ENCODE data around the gene EP400.

Gene EP400

DNA sequence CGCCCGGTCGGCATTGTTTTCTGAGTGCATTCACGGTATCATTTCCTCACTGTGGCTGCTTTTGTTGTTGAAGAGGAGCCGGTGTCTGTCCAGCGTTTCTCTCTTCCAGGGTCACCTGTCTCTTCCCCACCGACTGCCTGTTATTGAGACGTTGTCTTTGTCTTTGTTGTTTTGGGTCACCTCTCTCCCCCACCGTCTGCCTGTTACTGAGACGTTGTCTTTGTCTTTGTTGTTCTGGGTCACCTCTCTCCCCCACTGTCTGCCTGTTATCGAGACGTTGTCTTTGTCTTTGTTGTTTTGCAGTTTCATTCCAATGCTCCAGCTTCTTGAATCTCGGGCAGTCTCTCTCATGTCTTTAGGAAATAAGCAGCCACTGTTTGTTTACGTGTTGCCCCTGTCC lies 124.5 kb downstream of the EP400 start:
- DNase-seq (ENCODE audit: low spot score): no peak
- ChIA-PET CTCF (no interaction called here), POLR2A (ENCODE audit: low non-redundant PET) (no interaction called here)
- H3K27ac ChIP-seq: no peak overlapping the region
- TF ChIP-seq, protein P1, sequence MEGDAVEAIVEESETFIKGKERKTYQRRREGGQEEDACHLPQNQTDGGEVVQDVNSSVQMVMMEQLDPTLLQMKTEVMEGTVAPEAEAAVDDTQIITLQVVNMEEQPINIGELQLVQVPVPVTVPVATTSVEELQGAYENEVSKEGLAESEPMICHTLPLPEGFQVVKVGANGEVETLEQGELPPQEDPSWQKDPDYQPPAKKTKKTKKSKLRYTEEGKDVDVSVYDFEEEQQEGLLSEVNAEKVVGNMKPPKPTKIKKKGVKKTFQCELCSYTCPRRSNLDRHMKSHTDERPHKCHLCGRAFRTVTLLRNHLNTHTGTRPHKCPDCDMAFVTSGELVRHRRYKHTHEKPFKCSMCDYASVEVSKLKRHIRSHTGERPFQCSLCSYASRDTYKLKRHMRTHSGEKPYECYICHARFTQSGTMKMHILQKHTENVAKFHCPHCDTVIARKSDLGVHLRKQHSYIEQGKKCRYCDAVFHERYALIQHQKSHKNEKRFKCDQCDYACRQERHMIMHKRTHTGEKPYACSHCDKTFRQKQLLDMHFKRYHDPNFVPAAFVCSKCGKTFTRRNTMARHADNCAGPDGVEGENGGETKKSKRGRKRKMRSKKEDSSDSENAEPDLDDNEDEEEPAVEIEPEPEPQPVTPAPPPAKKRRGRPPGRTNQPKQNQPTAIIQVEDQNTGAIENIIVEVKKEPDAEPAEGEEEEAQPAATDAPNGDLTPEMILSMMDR (conservative IDR thresholded peaks at IDR 0.05; ENCODE audit: low read depth): no peak

DNA sequence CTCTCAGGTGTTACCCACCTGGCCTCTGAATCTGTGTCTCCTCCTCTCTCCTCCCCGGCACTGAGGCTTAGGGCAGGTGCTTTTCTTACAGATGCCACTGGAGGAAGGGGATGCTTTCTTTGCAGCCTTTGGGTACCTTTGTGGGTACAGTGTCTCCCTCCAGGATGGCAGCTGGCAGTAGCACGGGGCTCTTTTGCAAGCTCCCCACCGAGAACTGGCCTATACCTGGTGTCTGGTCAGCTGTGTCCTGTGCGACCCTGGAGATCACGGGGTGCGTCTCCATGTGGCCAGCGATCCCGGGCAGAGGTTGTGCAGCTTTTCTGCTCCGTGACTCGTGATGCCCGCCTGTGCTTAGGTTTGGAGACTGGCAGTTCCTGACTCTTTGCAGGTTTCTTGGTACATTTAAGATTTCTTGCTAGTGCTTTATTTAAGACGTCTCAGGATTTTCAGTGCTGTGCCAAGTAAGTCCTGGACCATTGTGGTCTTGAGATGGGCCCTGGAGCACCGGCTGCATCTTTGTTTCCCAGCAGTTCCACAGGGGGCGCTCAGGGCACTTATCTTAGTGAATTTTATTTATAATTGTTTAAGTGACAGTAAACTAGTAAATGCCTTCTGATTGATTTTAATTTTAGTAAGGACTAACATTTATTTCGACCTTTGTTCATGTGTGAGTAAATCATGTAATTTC lies 125.4 kb downstream of the EP400 start:
- no peak overlapping the region for H3K27ac ChIP-seq
- POLR2A ChIA-PET (ENCODE audit: low non-redundant PET): no interaction called here
- TF ChIP-seq, protein P1 (conservative IDR thresholded peaks at IDR 0.05; ENCODE audit: low read depth): 0 out of 2 replicates have a peak, but pooled peaks have one; percentile 10
- CTCF ChIA-PET: no interaction called here
- DNase-seq (ENCODE audit: low spot score): no peak

DNA sequence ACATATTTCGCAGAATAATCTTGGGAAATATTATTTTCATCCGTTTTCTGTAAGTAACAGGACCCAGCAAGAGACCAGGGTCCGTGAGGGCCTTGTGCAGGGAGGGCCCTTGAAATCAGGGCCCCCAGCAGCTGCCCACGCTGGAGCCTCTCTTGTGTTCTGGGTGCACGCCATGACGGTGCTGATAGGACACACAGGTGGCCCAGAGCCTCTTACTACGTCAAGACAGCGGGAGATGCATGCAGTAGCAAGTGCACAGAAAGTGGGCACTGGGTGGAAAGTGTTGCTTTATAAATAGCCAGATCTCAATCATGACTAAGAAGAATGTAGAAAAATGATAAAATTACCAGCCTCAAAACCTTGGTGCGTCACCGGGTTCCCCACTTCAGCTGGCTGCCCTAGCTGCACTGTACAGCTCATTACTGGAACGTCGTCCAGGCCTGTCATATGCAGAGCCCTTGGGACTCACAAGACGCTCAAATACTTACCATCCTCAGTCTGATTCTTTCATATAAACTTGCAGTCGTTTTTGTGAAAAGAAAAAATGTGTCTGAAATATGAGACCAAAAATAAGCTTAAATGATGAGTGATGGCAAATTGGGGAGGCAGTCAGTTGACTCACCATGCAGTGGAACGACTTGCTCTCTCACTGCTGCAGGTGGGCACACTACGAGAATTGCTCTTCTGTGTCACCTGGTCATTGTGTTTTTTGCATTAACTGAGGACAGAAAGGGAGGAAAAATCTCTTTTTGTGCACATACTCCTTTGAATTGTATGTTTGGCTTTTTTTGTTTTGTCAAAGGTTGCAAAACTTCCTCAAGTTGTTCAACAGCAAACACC lies 126.2 kb downstream of the EP400 start:
- ChIA-PET POLR2A (ENCODE audit: low non-redundant PET) (no interaction called here), CTCF (interaction anchor here (0.5 kb wide), 1 partner anchor 12 kb away, joined by 3 read pairs; no protein-coding TSS in a partner anchor)
- TF ChIP-seq, protein P1 (conservative IDR thresholded peaks at IDR 0.05; ENCODE audit: low read depth): no peak
- H3K27ac ChIP-seq: no peak overlapping the region
- no peak for DNase-seq (ENCODE audit: low spot score)

DNA sequence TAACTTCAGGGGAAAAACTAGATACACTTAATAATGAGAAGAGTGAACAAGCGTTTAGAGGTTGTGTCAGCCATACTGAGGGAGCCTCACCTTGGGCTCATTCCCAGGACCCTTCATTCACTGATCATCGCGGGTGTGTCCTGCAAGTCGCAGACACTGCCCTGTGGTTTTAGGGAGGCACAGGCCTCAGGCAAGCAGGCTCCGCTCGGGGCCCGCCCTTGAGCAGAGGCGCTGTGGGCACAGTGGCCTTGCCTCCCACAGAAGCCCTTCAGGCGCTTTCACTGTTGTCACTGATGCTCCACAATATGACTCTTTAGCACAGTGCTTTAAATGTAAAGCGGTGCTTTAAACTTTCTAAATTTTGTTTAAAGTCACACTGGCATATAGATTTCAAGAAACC lies 127.0 kb downstream of the EP400 start:
- ChIA-PET CTCF (interaction anchor here (0.8 kb wide), 1 partner anchor 401 kb away, joined by 3 read pairs; no protein-coding TSS in a partner anchor), POLR2A (ENCODE audit: low non-redundant PET) (no interaction called here)
- no peak for DNase-seq (ENCODE audit: low spot score)
- TF ChIP-seq, protein P1 (conservative IDR thresholded peaks at IDR 0.05; ENCODE audit: low read depth): no peak
- H3K27ac ChIP-seq: no peak overlapping the region

DNA sequence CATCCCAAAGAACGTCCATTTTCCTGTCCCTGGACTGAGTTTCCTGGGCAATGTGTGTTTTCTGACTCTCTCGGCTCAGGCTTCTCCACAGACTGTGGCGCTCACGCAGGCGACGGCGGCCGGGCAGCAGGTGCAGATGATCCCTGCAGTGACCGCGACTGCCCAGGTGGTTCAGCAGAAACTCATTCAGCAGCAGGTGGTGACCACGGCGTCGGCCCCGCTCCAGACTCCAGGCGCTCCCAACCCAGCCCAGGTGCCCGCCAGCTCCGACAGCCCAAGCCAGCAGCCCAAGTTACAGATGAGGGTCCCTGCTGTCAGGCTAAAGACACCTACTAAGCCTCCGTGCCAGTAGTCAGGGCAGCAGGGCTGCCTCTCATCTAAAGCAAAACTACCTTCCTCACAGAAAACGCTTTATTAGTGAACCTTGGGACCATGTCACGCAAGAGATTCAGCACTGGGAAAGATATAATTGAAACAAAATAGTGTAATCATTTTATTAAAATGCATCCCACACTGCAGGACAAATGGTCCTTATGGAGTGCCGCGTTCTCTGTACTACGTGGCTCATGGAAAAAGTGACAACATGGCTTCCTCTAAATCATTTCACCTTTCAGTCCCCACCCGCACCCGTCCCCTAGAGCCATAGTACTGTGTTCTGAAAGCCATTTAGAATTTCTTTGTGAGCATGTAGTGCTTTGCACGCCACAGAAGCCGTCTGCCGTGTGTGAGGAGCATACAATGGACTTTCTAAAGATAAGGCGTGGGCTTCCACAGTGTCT lies 127.8 kb downstream of the EP400 start:
- DNase-seq (ENCODE audit: low spot score): no peak
- no peak overlapping the region for H3K27ac ChIP-seq
- ChIA-PET CTCF (interaction anchor here (0.8 kb wide), 1 partner anchor 400 kb away, joined by 3 read pairs; no protein-coding TSS in a partner anchor), POLR2A (ENCODE audit: low non-redundant PET) (no interaction called here)
- TF ChIP-seq, protein P1 (conservative IDR thresholded peaks at IDR 0.05; ENCODE audit: low read depth): no peak

DNA sequence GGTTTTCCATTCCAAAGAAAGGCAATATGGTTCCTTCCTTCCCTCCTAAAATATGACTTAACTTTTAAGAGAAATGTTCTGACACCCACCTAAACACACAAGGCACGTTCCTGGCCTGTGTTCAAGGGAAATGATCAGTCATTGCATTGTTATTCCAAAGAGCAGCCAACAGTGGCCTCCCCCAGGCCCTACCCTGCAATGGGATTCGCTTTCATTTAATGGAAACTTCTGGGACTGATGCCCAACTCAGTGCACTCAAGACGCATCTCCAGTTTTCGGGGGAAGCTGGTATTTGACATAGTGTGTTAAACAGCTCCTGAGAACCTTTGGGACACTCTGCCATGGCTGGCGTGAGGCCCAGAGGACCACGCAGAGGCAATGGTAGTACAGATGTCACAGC lies 128.4 kb downstream of the EP400 start:
- CTCF ChIA-PET: no interaction called here
- peak overlapping the region; percentile 42; the same call in 1 of the 2 replicates for H3K27ac ChIP-seq
- POLR2A ChIA-PET (ENCODE audit: low non-redundant PET): no interaction called here
- DNase-seq (ENCODE audit: low spot score): peak; percentile 38
- TF ChIP-seq, protein P1 (conservative IDR thresholded peaks at IDR 0.05; ENCODE audit: low read depth): no peak

All from RWPE1 (cell line).